ENCODE results near the gene FN3KRP. TPM values are rescaled to one million over a fixed set of nuclear protein-coding genes. Genes with fewer than 3 reads are reported as not detected.
"Not testable (repeated sequence)": the region's sequence is repeated elsewhere in the genome, so short reads cannot be mapped to it uniquely, and the experiment has no call there.

FN3KRP gene
- total RNA-seq, 1 donor from 2014 or later, result 10.6 TPM

- Histone ChIP-seq H3K27ac (no peak overlapping the region), H3K36me3 (peaks cover 0 to 9% of the 10 kb centered on the region in 2 donors), H3K9me3 (no peaks in the 10 kb centered on the region), H3K27me3 (no peaks in the 10 kb centered on the region), H3K4me3 (no peak overlapping the region), H3K4me1 (peaks cover 6% of the 10 kb centered on the region)
- TF ChIP-seq POLR2AphosphoS5 (IDR thresholded peaks at IDR 0.05; ENCODE audit: insufficient read depth in 1 of 2, low read depth in 1 of 2) (peak in 1 of 2 donors; percentile 65), CTCF (IDR thresholded peaks at IDR 0.05) (no peak)
- intact Hi-C loops (cut with DNase I), result loop anchor here (10.0 kb wide), 1 partner anchor 427 kb away; no protein-coding TSS in a partner anchor
- DNase-seq (ENCODE audit: extremely low spot score in 2 of 2), result no peak
These were observed 55.5 kb downstream of the FN3KRP start for GRCh38 chr17:82772026-82772425.

- DNase-seq (ENCODE audit: extremely low spot score in 2 of 2); H3K27me3 ChIP-seq; H3K4me3 ChIP-seq; H3K27ac ChIP-seq; H3K36me3 ChIP-seq; H3K4me1 ChIP-seq; H3K9me3 ChIP-seq: not testable (repeated sequence)
- intact Hi-C loops (cut with DNase I), result loop anchor here (10.0 kb wide), 1 partner anchor 430 kb away; no protein-coding TSS in a partner anchor
These were observed 58.0 kb downstream of the FN3KRP start for GRCh38 chr17:82774456-82774855.

- Histone ChIP-seq H3K27ac (no peak overlapping the region), H3K4me3 (no peak overlapping the region), H3K36me3 (no peaks in the 10 kb centered on the region), H3K27me3 (no peaks in the 10 kb centered on the region), H3K4me1 (peaks cover 6% of the 10 kb centered on the region), H3K9me3 (no peaks in the 10 kb centered on the region)
- TF ChIP-seq CTCF (IDR thresholded peaks at IDR 0.05), result peak; percentile 61 to 71 (median 68)
- no peak for TF ChIP-seq POLR2A (IDR thresholded peaks at IDR 0.05)
- DNase-seq (ENCODE audit: extremely low spot score in 2 of 2), result no peak
- intact Hi-C loops (cut with DNase I), result loop anchor here (10.0 kb wide), 1 partner anchor 430 kb away; no protein-coding TSS in a partner anchor
These were observed 58.7 kb downstream of the FN3KRP start for GRCh38 chr17:82775001-82775823.

GRCh38 chr17:82776454-82776853, 59.9 kb downstream of the FN3KRP start:
- intact Hi-C loops (cut with DNase I), result loop anchor here (10.0 kb wide), 1 partner anchor 432 kb away; no protein-coding TSS in a partner anchor
- no peak for DNase-seq (ENCODE audit: extremely low spot score in 2 of 2)

More at GRCh38 chr17:82776454-82776853, 59.9 kb downstream of the FN3KRP start:
- Histone ChIP-seq H3K27me3 (no peaks in the 10 kb centered on the region), H3K4me3 (no peak overlapping the region), H3K27ac (no peak overlapping the region), H3K36me3 (no peaks in the 10 kb centered on the region), H3K9me3 (no peaks in the 10 kb centered on the region), H3K4me1 (peaks cover 6% of the 10 kb centered on the region)
- TF ChIP-seq POLR2A (IDR thresholded peaks at IDR 0.05) (no peak), CTCF (IDR thresholded peaks at IDR 0.05) (no peak), POLR2AphosphoS5 (IDR thresholded peaks at IDR 0.05; ENCODE audit: insufficient read depth in 1 of 2, low read depth in 1 of 2) (no peak)

Small RNAs within 50 kb of the gene (microRNA-seq; reads per million reads assigned to microRNA genes)
- gene MIR4525 (ENCODE audit: borderline number of aligned reads, borderline replicate concordance), result not detected

Small RNAs within 50 kb of the gene (small RNA-seq; reads per million reads assigned to genes)
- gene MIR4525, result not detected

Other genes with a start within 250 kb of the FN3KRP start
- gene FOXK2, start 197.0 kb upstream of the FN3KRP start, total RNA-seq, result 55.5 TPM
- 86.4 TPM for gene WDR45B, start 68.3 kb upstream of the FN3KRP start, total RNA-seq
- 29.2 TPM for gene RAB40B, start 18.0 kb upstream of the FN3KRP start, total RNA-seq
- gene FN3K, start 18.9 kb downstream of the FN3KRP start, total RNA-seq, result 5.9 TPM
- 79.3 TPM for gene TBCD, start 35.4 kb downstream of the FN3KRP start, total RNA-seq
- gene ZNF750, start 123.3 kb downstream of the FN3KRP start, total RNA-seq, result 83.0 TPM